Measurements from ENCODE around the gene MYO3A.
A peak's percentile ranks its signal among the peaks of the same experiment; 100 is the strongest.

MYO3A gene, protein sequence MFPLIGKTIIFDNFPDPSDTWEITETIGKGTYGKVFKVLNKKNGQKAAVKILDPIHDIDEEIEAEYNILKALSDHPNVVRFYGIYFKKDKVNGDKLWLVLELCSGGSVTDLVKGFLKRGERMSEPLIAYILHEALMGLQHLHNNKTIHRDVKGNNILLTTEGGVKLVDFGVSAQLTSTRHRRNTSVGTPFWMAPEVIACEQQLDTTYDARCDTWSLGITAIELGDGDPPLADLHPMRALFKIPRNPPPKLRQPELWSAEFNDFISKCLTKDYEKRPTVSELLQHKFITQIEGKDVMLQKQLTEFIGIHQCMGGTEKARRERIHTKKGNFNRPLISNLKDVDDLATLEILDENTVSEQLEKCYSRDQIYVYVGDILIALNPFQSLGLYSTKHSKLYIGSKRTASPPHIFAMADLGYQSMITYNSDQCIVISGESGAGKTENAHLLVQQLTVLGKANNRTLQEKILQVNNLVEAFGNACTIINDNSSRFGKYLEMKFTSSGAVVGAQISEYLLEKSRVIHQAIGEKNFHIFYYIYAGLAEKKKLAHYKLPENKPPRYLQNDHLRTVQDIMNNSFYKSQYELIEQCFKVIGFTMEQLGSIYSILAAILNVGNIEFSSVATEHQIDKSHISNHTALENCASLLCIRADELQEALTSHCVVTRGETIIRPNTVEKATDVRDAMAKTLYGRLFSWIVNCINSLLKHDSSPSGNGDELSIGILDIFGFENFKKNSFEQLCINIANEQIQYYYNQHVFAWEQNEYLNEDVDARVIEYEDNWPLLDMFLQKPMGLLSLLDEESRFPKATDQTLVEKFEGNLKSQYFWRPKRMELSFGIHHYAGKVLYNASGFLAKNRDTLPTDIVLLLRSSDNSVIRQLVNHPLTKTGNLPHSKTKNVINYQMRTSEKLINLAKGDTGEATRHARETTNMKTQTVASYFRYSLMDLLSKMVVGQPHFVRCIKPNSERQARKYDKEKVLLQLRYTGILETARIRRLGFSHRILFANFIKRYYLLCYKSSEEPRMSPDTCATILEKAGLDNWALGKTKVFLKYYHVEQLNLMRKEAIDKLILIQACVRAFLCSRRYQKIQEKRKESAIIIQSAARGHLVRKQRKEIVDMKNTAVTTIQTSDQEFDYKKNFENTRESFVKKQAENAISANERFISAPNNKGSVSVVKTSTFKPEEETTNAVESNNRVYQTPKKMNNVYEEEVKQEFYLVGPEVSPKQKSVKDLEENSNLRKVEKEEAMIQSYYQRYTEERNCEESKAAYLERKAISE (N-terminal part only)

DNA sequence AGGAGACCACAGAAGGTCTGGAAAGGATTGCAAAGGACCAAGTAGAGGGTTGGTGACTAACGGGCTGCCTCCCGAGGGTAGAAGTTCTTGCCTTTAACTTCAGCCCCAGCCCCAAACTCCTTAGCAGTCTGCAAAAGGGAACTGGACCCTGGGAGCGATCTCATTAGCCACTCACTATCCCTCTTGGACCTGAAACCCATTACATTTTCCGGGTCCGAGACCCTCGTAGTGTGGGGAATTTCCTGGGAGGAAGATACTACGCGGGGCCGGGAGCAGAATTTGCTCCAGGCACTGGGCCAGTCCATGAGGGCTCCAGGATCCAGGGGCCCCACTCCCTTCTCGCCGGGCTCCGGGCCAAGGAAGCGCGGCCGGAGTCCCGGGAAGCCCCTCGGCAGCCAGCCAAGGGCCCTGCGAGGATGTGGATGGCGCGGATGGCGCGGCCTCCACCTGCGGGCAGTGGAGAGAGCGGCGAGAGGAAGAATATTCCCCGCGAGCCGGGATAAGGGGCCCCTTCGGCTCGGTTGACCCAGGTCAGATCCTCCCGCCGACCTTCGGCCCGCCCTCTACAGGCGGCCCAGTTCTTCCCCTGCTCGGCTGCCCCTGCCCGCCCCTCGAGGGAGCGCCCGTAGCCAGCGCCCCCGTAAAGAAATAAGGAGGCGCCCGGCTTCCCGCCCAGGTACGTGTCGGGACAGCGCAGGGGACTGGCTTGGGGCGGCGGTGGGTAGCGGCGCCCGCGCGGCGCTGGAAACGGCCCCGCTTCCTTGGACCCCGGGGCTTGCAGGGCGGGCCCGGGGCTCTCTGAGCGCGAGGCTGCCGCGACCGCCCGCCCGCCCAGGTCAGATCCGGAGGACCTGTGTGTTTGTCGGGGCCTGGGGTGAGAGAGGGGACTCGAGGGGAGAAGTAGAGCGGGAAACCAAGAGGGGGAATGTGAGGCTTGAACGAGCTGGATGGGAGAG lies at the start of gene MYO3A:
Gene MYO3A (plus strand): TSS at position 577 of the 956 bp plus-strand sequence. CDS start 17,882 bp downstream, outside the sequence.
- DNase-seq: peak; percentile 0

DNA sequence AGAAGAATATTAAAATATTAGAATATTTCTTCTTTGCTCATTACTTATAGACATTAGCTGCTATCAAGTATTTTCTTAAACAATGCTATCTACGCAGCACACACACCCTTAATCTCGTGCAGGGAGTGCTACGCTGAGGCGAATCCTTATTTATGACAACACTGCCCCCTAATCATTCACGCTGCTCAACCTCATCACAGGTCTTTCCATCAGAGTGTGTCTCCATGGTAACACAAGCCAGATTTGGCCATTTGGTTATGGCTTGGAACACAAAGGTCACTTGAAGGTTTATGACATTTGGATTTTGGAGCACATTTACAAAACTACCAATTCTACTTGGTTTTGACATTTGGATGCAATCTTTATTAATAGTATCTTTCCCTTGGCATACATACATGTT lies 45.4 kb upstream of the MYO3A start:
- no peak for DNase-seq

DNA sequence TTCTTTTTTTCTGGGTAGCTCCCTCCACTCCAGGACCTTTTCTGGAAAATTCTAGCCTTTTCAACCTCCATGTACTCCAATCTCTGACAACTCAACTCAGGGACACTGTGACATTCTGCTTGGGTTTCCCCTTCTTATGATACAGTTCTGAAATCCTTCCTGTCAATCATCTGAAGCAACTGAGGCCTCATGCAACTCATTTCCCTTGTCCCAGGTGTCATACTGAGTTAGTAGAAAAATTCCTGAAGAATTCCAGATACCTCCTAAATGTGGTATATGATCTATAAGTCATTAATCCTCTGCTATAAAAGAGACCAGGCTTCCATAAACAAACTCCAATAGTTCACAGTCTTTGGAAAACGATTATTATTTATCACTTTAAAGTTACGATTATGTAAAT lies 43.0 kb upstream of the MYO3A start:
- no peak for DNase-seq

DNA sequence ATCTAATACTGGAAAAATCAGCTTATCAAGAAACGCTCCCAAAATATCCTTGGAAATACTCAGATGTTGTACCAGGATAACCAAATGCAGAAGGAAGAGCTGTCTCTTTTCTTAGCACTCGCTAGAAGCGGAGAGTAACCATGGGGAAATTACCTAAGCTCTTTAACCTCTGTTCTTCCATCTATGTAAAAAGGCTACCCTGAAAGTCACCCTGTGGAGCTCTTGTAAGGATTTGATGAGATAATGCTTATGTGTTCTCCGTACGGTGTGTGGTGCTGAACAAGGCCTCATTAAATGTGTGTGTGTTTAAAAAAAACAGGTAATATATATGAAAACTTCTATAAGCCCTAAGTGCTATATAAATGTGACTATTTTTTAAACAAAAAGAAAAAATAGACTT lies 38.2 kb upstream of the MYO3A start:
- no peak for DNase-seq

DNA sequence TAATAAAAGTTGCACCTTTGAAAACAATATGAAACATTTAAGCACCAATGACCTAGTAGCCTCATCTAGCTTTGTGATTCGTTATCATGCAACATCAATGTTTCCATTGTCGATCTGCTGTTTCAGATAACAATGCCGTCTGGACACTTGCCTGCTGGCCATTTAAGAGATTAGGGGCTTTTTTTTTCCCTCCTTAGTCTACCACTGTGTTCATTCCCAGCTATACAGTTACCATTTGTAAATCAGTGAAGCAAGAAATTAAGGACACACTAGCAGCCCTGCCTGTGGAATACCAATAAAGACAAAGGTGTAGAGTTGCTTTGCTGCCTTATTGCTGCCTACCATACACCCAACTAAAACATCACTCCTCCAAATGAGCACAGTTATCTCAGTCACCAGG lies 37.6 kb upstream of the MYO3A start:
- DNase-seq: no peak

DNA sequence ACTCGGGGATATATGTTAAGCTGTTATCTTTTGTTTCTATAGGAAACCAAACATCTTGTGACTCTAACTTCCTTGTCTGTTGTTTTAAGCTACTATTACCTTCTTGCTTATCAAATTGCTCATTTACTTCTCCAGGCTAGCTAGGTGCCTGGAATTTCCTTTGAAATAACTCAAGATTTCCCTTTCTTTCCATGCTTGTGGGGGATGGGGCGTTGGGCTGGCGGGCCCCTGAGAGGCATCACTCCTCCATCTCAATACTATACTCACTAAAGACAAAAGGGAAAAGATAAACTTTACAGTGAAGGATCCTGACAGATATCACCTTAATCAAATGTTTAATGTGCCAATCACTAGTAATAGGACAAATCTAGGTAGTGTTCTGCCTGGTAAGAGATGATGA lies 34.7 kb upstream of the MYO3A start:
- DNase-seq: no peak

DNA sequence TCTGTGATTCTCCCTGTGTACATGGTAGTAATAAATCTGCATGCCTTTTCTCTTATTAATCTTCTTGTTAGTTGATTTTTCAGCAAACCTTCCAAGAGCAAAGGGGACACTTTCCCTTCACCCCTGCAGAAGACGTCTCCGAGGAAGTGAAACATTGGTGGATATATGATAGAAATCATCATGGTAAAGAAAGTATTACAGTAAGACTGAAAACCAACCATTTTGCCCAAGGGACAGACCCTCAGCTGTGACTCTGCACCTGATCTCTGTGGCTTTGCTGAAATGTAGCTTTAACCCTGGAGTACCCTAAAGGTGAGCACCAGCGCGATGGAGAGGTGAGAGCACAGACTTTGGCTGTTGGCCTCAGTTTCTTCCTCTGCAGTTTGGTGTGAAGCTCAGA lies 32.8 kb upstream of the MYO3A start:
- DNase-seq: no peak

DNA sequence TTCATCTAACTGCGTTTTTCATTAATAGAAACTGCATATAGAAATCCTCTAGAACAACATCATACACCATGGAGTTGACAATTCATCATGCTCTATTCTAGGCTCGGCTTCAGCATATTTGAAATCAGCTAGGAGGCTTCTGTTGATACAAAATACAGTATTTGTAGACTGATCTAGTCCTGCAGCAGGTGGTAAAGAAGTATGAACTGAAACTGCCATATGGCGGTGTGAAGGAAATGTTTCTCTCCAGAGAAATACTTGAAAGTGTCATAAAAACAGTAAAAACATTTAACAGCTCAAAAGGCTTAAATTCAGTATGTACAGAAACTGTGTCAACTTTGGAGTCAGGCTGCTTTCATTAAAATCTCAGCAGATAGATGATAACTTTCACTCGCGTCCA lies 32.0 kb upstream of the MYO3A start:
- no peak for DNase-seq

DNA sequence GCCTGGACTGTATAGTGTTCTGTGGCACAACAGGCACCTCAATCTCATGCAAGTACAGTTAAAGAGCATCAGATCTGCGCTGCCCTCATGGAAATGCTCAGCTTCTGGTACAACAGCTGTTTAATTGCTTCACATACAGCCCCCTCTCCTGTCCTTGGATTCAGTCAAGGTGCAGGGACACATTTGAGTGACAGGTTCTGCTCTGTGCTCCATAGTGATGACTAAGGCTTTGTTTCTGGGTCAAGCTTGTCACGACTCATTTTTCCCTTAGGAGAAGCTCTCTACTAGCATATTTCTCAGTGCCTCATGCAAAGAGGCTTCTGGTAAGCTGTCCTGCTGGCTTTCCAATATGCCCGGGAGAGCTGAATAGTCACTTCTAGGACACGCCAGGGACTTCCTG lies 26.8 kb upstream of the MYO3A start:
- no peak for DNase-seq

DNA sequence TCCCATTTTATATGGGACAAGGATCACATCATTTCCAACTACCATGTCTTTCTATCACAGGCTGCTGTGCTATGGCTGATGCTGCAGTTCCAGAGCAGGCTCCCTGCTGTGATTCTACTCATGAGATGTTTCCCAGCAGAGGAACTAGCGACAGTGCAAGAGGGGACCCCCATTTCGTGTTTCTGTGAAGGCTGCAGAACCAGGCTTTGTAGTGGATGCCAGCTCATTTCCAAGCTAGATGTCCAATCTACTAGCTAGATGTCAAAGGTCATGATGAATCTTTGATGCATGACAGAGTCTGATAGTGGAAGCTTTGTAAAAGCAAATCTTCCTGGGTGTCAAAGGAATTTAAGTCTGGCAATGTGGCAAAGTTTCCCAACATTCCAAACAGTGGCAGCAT lies 21.2 kb upstream of the MYO3A start:
- no peak for DNase-seq

DNA sequence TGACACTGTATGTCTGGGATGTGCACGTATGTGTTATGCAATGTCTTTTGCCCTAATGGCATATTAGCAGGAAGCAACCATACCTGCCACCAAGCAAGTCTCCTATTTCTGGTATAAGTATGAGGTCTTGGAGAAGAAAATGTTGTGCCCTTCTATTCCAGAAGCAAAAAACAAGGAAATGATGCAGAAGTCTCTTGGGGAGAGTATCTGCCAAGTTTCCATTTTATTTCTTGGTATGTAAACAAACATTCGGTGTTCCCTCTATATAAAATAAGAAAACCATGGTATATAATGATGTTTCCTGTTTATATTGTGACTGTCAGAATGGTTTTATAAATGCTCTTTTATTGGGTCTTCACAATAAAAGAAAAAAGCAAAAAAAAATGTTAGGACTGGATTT lies 19.3 kb upstream of the MYO3A start:
- no peak for DNase-seq

DNA sequence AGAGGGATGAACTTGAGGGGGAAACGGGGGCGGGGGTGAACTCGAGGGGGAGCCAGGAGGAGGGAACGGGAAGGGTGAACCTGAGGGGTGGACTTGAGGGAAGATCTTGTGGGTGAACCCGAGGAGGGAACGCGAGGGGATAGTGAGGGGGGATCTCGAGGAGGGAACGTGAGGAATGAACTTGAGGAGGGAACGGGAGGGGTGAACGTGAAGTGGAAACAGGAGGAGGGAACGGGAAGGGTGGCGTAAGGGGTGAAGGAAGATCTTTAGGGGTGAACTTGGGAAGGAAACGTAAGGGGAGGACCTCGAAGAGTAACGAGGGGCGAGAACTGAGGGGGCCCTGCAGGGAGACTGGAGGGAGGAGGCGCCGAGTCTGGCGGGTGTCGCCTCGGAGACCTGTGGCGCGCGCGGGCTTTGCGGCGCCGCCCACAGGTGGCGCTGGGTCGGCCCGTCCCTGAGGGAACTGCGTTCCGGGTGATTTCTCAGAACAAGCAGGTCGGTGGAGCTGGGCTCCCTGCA lies 651 bp downstream of the MYO3A start:
- peak; percentile 33 for DNase-seq

DNA sequence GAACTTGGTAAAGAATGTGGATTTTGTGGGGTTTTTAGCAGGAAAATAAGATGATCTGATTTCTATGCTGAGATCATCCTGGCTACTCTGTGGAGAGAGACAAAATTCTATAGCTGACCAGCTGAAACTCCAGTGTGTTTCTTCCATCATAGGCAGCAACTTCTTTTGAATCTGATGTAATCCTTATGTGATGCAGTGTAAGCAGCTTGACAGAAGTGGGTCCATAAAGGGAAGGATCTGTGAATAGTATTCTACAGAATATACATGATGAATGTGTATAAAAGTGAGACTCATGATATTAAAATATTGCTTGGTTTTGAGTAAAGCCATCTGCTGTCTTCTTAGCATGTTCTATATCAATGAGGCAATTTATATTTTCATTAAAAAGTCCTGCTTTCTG lies 4.4 kb downstream of the MYO3A start:
- DNase-seq: no peak

DNA sequence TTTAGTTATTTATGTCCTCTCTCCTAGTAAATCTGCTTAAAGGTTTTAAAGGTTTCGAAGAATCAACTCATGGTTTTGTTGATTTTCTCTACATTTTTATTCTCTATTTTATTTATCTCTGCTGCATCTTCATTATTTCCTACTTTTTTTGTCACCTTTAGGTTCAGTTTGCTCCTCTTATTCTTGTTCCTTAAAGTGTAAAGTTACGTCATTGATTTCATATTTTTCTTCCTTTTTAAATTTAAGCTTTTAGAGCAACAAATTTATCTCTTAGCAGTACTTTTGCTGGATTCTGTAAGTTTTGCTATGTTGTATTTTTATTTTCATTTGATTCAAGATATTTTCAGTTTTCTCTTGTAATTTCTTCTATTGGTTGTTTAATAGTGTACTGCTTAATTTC lies 10.7 kb downstream of the MYO3A start:
- DNase-seq: no peak

DNA sequence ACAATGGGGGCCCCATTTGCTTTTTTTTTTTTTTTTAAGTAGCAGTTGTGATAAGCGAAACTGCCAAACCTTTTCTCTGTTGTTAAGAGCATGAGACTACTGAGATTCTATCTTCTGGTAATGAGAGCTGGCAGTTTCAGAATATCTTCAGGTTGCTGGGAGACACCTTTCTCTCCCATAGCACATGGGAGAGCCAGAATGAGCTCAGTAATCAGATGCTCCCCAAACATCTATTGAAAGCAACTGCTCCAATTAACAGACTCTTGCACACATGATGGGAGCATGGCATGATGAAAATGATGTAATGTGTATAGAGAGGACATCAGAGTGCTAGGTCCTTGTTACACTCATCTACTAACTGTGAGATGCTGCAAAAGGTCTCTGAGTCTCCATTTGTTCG lies 18.8 kb downstream of the MYO3A start:
- DNase-seq: peak; percentile 0

DNA sequence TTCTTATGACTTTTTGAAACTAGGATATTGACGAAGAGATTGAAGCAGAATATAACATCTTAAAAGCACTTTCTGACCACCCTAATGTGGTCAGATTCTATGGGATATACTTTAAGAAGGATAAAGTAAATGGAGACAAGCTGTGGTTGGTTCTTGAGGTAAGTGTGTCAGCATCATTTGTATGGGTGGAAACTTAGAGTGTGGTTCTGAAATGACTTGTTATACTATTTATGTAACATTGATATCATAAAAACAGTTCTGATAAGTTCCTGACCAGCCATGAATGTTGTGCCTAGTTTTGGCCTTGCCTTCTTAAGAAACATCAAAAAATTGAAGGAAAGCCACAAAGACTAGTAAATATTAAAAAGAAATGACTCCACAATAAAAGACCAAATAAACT lies 20.8 kb downstream of the MYO3A start:
- no peak for DNase-seq

DNA sequence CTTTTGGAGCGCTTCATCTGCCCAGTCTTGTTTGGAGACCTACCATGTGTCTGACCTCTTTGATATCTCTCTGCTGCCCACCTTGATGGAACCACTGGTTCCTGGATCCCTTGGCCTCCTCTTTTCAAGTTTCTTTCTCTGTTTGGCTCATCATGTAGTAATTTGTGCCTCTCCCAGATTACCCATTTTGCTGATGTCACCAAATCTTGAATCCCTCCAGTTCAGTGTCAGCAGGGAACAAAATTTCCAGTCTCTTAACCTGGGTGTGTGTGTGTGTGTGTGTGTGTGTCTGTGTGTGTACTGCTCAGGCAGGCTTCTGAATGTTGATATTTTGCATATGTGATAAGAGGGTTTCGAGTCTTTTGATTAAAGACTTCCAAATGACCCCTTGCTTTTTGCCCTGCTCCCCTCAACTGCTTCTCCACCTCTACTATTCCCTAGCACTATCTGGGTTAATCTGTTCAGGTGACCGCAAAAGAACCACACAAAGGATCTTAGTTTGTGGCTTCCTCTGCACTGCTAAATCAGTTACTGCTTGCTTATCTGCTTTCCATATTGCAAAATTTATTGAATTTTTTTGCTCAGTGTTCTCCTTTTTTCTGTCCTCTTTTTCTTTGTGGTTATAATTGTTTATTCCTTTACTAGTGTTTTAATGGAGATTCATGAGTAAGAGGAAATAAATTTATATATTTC lies 25.7 kb downstream of the MYO3A start:
- no peak for DNase-seq

DNA sequence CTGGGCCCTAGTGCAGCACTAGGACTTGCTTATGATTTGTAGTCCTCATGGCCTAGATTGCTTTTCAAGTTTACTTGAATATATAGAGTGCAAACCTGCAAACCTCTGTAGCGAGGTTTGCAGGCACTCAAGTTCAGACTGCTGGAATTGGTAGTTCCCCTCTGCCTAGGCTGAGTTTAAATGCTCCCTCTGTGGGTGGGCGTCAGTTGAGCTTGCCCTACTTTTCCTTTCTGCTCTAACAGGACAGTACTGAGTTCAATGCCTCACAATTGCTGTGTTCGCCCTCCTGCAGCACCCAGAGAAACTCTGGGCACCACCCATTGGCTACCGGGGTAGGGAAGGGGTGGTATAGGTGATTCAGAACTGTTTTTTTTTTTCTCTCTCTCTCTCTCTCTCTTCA lies 31.6 kb downstream of the MYO3A start:
- no peak for DNase-seq

DNA sequence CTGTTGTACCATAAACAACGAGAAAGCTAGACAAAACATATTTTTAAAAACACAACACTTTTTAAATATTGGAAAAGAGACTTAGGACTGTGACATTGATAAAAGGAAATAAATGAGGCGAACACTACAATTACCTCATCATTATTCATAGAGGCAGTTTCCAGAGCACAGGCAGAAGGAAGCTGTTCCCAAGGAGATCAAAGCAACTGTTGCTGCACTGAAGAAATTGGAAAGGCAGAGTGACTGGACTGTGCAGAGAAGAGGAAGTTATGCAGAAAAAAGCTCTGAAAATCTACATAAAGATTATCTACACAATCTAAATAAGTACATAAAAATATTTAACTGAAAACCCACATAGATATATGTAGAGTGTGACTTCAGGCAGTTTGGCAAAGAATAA lies 32.8 kb downstream of the MYO3A start:
- DNase-seq: no peak

DNA sequence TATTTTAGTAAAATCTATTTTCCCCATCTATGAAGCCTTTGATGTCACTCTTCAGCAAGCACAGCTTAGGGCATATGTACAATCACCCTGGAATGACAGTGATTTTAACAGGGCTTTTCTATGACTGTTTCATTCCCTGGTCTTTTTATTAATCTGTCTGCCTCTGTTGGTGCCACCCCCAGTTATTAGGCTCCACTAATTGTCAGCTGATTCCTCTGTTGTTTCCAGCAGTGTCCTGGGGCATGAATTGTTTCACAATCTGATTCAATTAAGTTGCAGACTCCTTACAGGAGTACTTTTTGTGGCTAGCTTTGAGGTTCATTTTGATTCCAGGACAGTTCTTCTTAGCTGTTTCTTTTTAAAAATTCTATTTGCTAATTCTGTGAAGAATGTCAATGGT lies 38.6 kb downstream of the MYO3A start:
- no peak for DNase-seq

DNA sequence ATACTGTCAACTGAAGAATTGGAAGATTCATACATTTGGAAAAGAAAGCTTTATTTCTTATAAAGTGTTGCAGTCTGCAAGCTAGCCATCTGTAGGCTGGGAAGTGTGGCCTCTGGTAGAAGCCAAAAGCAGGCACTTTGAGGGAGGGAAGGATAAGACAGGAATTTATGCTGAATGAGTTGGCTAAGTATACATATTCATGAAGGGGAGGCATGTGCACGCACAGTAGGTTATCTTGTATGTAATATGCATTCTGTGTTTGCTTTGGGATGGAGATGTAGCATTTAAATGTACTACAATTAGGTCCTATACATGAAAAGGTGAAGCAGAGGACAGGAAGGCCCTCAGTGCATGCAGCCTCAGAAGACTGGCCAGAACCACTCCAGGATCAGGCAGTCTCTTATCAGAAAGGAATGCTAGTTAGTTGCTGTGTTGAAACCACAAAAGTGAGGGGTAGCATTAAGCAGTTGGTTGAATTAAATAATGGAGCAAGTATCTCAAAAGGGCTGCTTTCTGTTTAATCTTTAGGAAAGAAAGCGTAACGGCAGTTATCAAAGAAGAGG lies 40.9 kb downstream of the MYO3A start:
- no peak for DNase-seq

Data from NCI-H2029 treated with DMSO at 0.1 percent for 48 hours (cell line).